Calu3 (cell line): ENCODE data around the gene UTP15. TPM values are rescaled to one million over a fixed set of nuclear protein-coding genes. Genes with fewer than 3 reads are reported as not detected.

ENCODE experiments used
- BruUV-seq: library from RNA; stranded (reverse); fragments of 400-500 nt; replicated peaks from 2 replicates; lab custom pipeline; 2021; lab: Mats Ljungman, UMichigan
- CTCF ChIA-PET: fragments of 300-600 bp; sonication (Branson Sonifier 250); formaldehyde crosslinking; loops from one replicate; lab custom pipeline; 2022; ENCODE audit warnings: antibody characterized with exemption; lab: Charles Lee
- DNase-seq: peaks from one replicate; pipeline ENCODE4 v3.0.0; 2022
- H3K27ac Mint-ChIP-seq: one replicate; pipeline ENCODE4 v1.8.0; 2022; ENCODE audit warnings: mixed read lengths; ENCODE audit not compliant: unreplicated experiment
- H3K27me3 Mint-ChIP-seq: one replicate; pipeline ENCODE4 v1.8.0; 2022; ENCODE audit warnings: mixed read lengths; ENCODE audit not compliant: unreplicated experiment
- H3K36me3 Mint-ChIP-seq: one replicate; pipeline ENCODE4 v1.8.0; 2022; ENCODE audit warnings: mild to moderate bottlenecking, moderate library complexity, mixed read lengths; ENCODE audit not compliant: insufficient read depth, unreplicated experiment
- H3K4me1 Mint-ChIP-seq: one replicate; pipeline ENCODE4 v1.8.0; 2022; ENCODE audit warnings: mild to moderate bottlenecking, low read depth, mixed read lengths; ENCODE audit not compliant: unreplicated experiment
- H3K4me3 Mint-ChIP-seq: one replicate; pipeline ENCODE4 v1.8.0; 2022; ENCODE audit warnings: mild to moderate bottlenecking, low read depth, moderate library complexity, mixed read lengths; ENCODE audit not compliant: unreplicated experiment
- H3K9me3 Mint-ChIP-seq: one replicate; pipeline ENCODE4 v1.8.0; 2022; ENCODE audit warnings: low read depth, mixed read lengths; ENCODE audit not compliant: unreplicated experiment
- CTCF ChIP-seq: fragments of 200-600 bp; IDR thresholded peaks from one replicate; pipeline ENCODE4 v1.8.0; 2022; ENCODE audit warnings: antibody characterized with exemption; ENCODE audit not compliant: unreplicated experiment
- intact Hi-C: fragments of 100-400 bp; cut with micrococcal nuclease; formaldehyde crosslinking; loops from one replicate; pipeline ENCODE4 v1.10.0; 2022; ENCODE audit not compliant: unreplicated experiment
- total RNA-seq: library from RNA; stranded (reverse); gene quantifications from 2 replicates; pipeline ENCODE4 v1.2.3, GENCODE V29; 2022

UTP15 gene
- total RNA-seq, 1 experiment from 2014 or later, result 44.4 TPM

DNA sequence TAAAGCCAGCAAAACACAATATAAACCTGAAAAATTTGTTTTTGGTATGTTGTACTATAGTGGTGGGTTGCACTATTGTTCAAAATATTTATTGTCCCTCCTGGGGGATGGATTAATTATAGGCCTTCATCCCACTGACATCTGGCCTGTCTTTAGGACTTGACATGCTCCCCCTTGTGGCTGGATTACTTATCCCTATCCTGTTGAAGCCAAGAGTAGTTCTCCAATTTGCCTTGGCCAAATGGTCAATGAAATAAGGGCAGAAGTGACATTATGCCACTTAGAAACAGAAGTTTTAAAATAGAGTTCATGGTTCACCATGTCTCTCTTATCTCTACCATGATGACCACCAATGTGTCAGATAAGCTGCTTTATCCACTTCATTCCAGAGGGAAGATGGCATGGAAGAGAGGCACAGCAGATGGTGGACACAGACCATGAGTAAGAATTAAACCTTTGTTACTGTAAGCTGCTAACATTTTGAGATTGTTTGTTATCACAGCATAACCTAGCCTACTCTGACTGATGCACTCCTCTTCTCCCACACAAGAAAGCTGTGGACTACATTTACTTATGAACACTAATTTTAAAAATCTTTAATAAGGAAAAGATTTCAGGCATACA is 31.3 kb downstream of the UTP15 start:
- BruUV-seq, result no TSS peak
- peak; percentile 67 for TF ChIP-seq CTCF
- H3K4me1 Mint-ChIP-seq, result peaks cover 22% of the 10 kb centered on the region
- no peaks in the 10 kb centered on the region for H3K36me3 Mint-ChIP-seq
- intact Hi-C loops, result loop anchor here (10.0 kb wide), 1 partner anchor 1048 kb away; the partner anchor contains the start of gene ENC1
- CTCF ChIA-PET, result interaction anchor here (0.5 to 1.8 kb wide), 5 partner anchors 25 to 1441 kb away, joined by 3 to 5 read pairs (median 3); no protein-coding TSS in a partner anchor
- H3K27ac Mint-ChIP-seq, result no peak overlapping the region
- DNase-seq, result peak; percentile 71
- H3K4me3 Mint-ChIP-seq, result no peak overlapping the region
- H3K9me3 Mint-ChIP-seq, result peaks cover 2% of the 10 kb centered on the region
- H3K27me3 Mint-ChIP-seq, result no peaks in the 10 kb centered on the region

GRCh38 chr5:73599380-73599779 is 33.8 kb downstream of the UTP15 start:
- TF ChIP-seq CTCF, result no peak
- BruUV-seq, result no TSS peak
- Mint-ChIP-seq H3K27me3 (no peaks in the 10 kb centered on the region), H3K4me1 (peaks cover 16% of the 10 kb centered on the region), H3K27ac (no peak overlapping the region), H3K36me3 (no peaks in the 10 kb centered on the region), H3K4me3 (no peak overlapping the region), H3K9me3 (peaks cover 2% of the 10 kb centered on the region)
- CTCF ChIA-PET, result interaction anchor here (0.7 kb wide), 1 partner anchor 110 kb away, joined by 3 read pairs; no protein-coding TSS in a partner anchor
- no peak for DNase-seq
- intact Hi-C loops, result loop anchor here (10.0 kb wide), 1 partner anchor 1045 kb away; the partner anchor contains the start of gene ENC1

- no TSS peak for BruUV-seq
- CTCF ChIA-PET, result interaction anchor here (1.2 kb wide), 1 partner anchor 18 kb away, joined by 3 read pairs; no protein-coding TSS in a partner anchor
- no peaks in the 10 kb centered on the region for H3K36me3 Mint-ChIP-seq
- intact Hi-C loops, result no loop called here
- no peak overlapping the region for H3K27ac Mint-ChIP-seq
- no peaks in the 10 kb centered on the region for H3K27me3 Mint-ChIP-seq
- peaks cover 45% of the 10 kb centered on the region for H3K4me1 Mint-ChIP-seq
- no peak for DNase-seq
- H3K4me3 Mint-ChIP-seq, result no peak overlapping the region
- H3K9me3 Mint-ChIP-seq, result peaks cover 2% of the 10 kb centered on the region
- no peak for TF ChIP-seq CTCF
These were observed 38.5 kb downstream of the UTP15 start for GRCh38 chr5:73603998-73604397.

DNA sequence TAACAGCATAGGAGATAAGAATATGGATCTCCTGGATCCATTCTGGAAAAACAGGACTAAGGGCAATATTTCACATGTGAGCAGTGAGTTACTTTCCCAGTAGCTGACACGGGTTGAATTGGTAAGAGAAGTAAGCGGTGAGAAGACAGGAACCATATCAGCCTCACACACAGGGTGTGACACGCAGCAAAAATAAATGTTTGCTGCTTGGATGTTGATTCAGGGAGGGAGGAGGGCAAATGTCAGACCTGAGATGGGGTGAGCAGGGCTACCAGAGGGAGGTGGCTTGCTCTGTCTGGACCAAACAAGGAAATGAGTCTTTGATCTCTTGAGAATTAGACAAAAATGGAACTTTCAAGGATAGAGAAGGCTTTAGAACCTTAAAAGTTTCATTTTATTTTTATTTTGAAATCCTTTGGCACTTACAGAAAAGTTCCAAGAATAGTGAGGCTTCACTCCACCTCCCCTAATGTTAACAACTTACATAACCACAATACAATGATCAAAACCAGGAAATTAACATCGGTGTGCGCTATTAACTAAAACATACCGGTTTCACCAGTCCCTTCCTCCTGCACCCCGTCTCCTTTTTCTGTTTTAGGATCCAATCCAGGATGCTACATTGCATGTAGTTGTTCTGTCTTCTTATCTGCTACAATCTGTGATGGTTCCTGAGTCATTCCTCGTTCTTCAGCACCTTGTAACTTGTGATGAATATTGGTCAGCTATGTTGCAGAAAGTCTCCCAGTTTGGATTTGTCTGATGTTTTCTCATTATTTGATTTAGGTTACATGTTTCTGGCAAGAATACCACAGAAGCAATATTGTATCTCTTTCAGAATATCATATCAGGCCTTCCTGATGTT is 39.9 kb downstream of the UTP15 start:
- no peak for TF ChIP-seq CTCF
- intact Hi-C loops, result no loop called here
- Mint-ChIP-seq H3K36me3 (no peaks in the 10 kb centered on the region), H3K4me1 (peaks cover 45% of the 10 kb centered on the region), H3K27ac (peak overlapping the region; percentile 94), H3K27me3 (no peaks in the 10 kb centered on the region), H3K9me3 (peaks cover 2% of the 10 kb centered on the region), H3K4me3 (peak overlapping the region; percentile 49)
- peak; percentile 55 for DNase-seq
- no TSS peak for BruUV-seq
- CTCF ChIA-PET, result interaction anchor here (0.7 to 1.5 kb wide), 4 partner anchors 14 to 124 kb away, joined by 3 to 6 read pairs (median 3); no protein-coding TSS in a partner anchor
